Frontal cortex (tissue), 4 donors: ENCODE results near the gene SERHL2. TPM values are rescaled to one million over a fixed set of nuclear protein-coding genes. Genes with fewer than 3 reads are reported as not detected.
"Not testable (repeated sequence)": the region's sequence is repeated elsewhere in the genome, so short reads cannot be mapped to it uniquely, and the experiment has no call there.

Experiments
- DNase-seq, 2 donors: peaks; one replicate each; pipeline ENCODE4 v3.0.0; 2012; ENCODE audit warnings: low spot score in 2 of 2
- FAIRE-seq: peaks from 2 replicates; lab custom pipeline; 2012; peaks lifted over from hg19 to GRCh38; lab: Jason Lieb, UNC
- total RNA-seq: library from RNA; depleted of rRNA; stranded (reverse); fragments of >200 nt; gene quantifications from one replicate; pipeline ENCODE4 v1.2.3, GENCODE V29; 2014
- donor health status: control.
- donor health status: control.
- donor health status: control.

The SERHL2 gene
- total RNA-seq, 1 donor from 2014 or later, result 4.9 TPM

DNA sequence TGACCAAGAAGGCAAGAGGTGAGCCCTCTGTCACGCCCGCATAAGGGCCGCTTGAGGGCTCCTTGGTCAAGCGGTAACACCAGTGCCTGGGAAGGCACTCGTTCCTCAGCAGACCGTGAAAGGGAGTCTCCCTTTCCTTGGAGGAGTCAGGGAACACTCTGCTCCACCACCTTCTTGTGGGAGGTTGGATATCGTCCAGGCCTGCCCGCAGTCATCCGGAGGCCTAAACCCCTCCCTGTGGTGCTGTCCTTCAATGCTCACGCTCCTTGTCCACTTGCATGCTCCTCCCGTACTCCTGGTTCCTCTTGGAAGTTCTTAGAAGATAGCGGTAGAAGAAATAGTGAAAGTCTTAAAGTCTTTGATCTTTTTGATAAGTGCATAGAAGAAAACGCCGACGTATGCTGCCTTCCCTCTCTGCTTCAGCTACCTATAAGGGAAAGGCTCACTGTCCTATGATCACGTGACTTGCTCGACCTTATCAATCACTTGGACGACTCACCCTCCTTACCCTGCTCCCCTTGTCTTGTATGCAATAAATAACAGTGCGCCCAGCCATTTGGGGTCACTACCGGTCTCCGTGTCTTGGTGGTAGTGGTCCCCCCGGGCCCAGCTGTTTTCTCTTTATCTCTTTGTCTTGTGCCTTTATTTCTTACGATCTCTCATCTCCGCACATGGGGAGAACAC lies 22.2 kb upstream of the SERHL2 start:
- not testable (repeated sequence) for DNase-seq, FAIRE-seq

- FAIRE-seq, result no peak
- DNase-seq, result no peak
Observed at GRCh38 chr22:42533638-42533977, 20.1 kb upstream of the SERHL2 start.

GRCh38 chr22:42535082-42535731 lies 18.5 kb upstream of the SERHL2 start:
- DNase-seq, FAIRE-seq: not testable (repeated sequence)

- FAIRE-seq (no peak), DNase-seq (no peak)
Observed at GRCh38 chr22:42536166-42536565, 17.6 kb upstream of the SERHL2 start.

- not testable (repeated sequence) for FAIRE-seq, DNase-seq
Observed at GRCh38 chr22:42536634-42537033, 17.1 kb upstream of the SERHL2 start.

DNA sequence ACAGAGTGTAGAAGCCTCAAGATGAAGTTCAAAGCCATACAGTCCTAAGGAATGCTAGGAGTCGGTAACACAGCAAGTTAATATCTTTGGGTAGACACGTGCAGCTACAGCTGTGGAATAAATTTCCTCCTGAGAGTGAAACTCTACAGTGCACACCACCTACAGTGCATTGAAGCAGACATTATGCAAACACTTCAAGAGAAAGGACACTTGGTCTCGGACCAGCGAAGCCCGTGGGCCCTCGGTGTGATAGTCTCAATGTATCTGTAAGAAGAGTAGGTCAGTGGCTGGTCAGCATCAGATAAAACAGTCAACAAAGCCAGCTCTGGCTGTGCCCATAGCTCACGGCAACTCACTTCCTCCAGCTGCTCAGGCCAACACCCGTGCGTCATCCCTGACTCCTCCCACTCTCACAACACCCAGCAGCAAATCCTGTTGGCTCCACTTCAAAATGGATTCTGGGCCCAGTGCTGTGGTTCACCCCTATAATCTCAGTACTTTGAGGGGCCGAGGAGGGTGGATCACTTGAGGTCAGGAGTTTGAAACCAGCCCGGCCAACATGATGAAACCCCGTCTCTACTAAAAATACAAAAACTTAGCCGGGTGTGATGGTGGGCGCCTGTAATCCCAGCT lies 16.4 kb upstream of the SERHL2 start:
- not testable (repeated sequence) for DNase-seq, FAIRE-seq

DNA sequence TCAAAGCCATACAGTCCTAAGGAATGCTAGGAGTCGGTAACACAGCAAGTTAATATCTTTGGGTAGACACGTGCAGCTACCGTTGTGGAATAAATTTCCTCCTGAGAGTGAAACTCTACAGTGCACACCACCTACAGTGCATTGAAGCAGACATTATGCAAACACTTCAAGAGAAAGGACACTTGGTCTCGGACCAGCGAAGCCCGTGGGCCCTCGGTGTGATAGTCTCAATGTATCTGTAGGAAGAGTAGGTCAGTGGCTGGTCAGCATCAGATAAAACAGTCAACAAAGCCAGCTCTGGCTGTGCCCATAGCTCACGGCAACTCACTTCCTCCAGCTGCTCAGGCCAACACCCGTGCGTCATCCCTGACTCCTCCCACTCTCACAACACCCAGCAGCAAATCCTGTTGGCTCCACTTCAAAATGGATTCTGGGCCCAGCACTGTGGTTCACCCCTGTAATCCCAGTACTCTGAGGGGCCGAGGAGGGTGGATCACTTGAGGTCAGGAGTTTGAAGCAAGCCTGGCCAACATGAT lies 14.5 kb upstream of the SERHL2 start:
- FAIRE-seq, DNase-seq: not testable (repeated sequence)

DNA sequence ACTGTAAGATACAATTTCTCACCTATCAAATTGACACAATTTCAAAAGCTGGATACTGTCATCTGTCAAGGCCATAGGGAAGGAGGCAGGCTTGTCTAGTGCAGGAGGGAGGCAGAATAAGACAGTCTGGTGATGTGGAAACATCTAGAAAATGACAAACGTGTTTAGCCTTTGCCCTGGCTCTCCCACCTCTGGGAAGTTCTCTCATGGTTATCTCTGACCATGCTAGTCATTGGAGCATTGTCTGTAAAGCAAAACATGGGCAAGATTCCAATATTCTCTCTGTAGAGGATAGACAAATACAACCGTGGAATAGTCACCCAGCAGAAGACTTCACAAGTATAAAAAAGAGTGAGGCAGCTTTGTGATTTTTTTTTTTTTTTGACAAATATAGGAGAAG lies 9.1 kb upstream of the SERHL2 start:
- no peak for DNase-seq
- no peak for FAIRE-seq

GRCh38 chr22:42547562-42547961 lies 6.2 kb upstream of the SERHL2 start:
- no peak for FAIRE-seq
- DNase-seq, result no peak

GRCh38 chr22:42548126-42548525 lies 5.6 kb upstream of the SERHL2 start:
- DNase-seq, FAIRE-seq: not testable (repeated sequence)

DNA sequence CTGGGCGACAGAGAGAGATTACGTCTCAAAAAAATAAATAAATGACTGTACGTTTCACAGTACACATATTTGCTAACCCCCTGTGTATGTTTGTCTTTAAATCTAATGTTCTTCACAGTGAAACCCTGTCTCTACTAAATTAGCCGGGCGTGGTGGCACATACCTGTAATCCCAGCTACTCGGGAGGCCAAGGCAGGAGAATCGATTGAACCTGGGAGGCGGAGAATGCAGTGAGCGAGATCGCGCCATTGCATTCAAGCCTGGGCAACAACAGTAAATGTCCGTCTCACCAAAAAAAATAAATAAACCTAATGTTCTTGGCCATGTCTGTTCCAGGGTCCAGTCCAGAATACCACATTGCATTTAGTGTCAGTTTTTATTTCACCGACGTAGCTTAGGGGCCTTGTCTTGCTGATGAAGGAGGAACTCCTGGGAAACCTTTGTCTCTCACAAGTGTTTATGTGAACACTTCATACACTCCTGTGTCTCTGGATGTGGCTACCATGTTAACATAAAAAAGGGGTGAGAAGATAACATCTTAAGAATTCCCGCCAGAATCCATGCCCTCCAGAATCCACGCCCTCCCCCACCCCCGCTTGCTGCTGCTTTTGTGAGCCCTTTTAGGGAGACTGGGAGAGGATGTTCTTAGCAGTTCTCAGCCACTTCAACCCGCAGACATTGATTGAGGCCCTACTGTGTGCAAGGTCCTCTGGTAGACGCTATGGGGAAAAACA lies 5.0 kb upstream of the SERHL2 start:
- no peak for DNase-seq
- no peak for FAIRE-seq

DNA sequence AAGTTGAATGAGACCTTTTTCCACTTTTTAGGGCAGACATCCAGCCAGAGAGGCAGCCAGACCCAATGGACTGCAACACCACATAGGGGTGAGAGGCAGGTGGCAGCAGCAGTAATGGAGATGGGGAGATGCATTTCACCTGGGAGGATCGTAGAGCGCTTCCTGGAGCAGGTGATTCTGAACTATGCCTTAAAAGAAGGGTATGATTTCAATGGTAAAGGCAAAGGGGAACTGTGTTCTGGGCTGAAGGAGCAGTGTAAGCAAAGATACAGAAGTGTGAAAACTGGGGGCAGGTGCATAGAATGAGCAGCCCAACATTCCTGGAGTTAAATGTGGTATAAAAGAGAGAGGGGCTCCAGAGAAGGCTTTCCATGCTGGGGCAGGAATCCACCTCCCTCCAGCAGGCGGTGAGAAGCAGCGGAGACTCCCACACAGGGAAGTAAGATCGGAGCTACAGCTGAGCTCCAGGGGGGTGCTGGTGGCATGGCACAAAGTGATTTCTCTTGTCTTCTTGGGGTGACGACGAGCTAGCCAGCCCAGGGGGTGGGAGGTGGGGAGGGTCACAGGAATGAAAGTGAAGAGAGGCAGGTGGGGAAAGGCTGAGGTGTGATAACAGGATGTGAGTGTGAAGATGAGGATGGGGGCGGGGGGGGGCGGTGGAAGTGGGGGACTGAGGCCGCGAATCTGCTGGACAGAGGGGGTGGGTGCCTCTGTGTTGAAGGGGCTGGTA lies 4.3 kb upstream of the SERHL2 start:
- FAIRE-seq, result no peak

GRCh38 chr22:42552294-42552647 lies 1.5 kb upstream of the SERHL2 start:
- not testable (repeated sequence) for DNase-seq, FAIRE-seq

More for the DNA sequence above, 4.3 kb upstream of the SERHL2 start:
- no peak for DNase-seq

DNA sequence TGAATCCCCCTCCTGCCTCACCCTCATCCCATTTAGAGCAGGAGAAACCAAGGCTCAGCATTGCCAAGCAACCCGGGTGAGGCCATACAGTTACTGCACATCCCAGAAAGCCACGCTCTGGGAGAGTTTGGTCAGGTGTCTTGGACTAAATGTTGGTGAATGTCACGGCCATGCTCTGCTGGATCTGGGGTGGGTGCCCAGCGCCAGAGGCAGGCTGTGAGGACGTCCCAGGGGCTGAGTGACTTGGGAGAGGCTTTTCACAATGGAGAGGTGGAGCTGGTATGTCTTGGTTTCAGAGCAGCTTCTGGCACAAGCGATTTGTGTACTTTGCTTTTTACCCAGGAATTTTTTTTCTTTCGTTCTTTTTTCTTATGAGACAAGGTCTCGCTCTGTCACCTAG lies 6.6 kb downstream of the SERHL2 start:
- FAIRE-seq, result no peak
- no peak for DNase-seq

DNA sequence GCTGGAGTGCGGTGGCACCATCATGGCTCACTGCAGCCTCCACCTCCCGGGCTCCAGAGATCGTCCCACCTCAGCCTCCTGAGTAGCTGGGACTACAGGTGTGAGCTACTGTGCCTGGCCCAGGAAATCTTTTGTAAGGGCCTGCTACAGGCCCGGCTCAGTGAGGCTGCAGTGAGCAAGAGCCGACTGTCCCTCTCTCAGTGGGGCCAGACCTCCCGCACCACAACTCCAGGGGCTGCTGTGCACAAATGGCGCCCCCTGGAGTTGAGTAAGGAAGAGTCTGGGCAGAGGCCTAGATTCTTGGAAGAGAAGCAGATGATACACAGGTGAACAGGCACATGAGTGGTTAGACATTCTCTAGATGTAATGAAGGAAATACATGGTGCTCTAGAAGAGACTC lies 7.0 kb downstream of the SERHL2 start:
- FAIRE-seq, result no peak

GRCh38 chr22:42561856-42562255 lies 8.1 kb downstream of the SERHL2 start:
- FAIRE-seq, result no peak
- no peak for DNase-seq

More for the DNA sequence above, 7.0 kb downstream of the SERHL2 start:
- DNase-seq, result peak in 1 of 2 donors; percentile 48

- FAIRE-seq (no peak), DNase-seq (no peak)
Observed at GRCh38 chr22:42562279-42562678, 8.5 kb downstream of the SERHL2 start.

DNA sequence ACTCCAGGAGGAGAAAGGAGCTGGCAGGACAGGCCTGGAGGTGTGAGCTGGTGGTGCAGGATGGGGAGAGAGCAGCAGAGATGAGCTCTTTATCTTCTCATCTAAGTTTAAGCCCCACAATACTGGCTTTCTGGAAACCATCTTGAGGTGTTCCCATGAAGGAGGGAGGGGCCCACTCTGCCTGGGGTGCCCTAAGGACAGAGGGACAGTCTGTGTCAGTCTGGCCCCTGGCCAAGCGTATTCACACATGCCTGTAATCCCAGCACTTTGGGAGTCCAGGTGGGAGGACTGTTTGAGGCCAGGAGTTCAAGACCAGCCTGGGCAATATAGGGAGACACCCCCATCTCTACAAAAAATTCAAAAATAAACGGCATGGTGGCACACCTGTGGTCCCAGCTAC lies 8.9 kb downstream of the SERHL2 start:
- FAIRE-seq (no peak), DNase-seq (no peak)

GRCh38 chr22:42563943-42564342 lies 10.2 kb downstream of the SERHL2 start:
- not testable (repeated sequence) for DNase-seq, FAIRE-seq

DNA sequence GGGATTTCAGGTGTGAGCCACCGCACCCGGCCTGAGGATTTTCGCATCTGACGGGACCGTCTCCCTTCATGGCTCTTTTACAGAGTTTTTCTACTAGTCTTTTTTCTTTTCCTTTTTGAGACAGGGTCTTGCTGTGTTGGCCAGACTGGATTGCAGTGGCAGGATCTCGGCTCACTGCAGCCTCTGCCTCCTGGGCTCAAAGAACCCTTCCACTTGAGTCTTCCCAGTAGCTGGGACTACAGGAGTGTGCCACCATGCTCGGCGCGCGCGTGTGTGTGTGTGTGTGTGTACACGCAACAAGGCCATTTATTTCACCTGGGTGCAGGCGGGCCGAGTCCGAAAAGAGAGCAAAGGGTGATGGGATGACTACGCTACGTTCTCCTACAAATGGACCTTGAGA lies 10.9 kb downstream of the SERHL2 start:
- no peak for DNase-seq
- FAIRE-seq, result no peak
